RWPE1 (cell line): ENCODE measurements around the gene MAPK8IP3.

ENCODE experiments used
- CTCF ChIA-PET: fragments of 350-600 bp; sonication (Branson Sonifier 250); formaldehyde crosslinking; extraction: SDS; loops from one replicate; lab custom pipeline; 2021; lab: Yijun Ruan, JAX
- POLR2A ChIA-PET: fragments of 400-600 bp; formaldehyde crosslinking; extraction: SDS; loops from one replicate; lab custom pipeline; 2020; ENCODE audit warnings: antibody characterized with exemption; ENCODE audit not compliant: low non-redundant PET; lab: Yijun Ruan, JAX
- DNase-seq: peaks from one replicate; pipeline ENCODE4 v3.0.0; 2012; ENCODE audit warnings: low spot score
- H3K27ac ChIP-seq: fragments of 450-650 bp; 2 replicates; pipeline ENCODE4 v1.5.1; 2017
- TF ChIP-seq, protein P1 (sequence below): fragments of 450-650 bp; conservative IDR thresholded peaks from 2 replicates; pipeline ENCODE4 v1.5.1; 2017; ENCODE audit warnings: low read depth, mild to moderate bottlenecking

The MAPK8IP3 gene

DNA sequence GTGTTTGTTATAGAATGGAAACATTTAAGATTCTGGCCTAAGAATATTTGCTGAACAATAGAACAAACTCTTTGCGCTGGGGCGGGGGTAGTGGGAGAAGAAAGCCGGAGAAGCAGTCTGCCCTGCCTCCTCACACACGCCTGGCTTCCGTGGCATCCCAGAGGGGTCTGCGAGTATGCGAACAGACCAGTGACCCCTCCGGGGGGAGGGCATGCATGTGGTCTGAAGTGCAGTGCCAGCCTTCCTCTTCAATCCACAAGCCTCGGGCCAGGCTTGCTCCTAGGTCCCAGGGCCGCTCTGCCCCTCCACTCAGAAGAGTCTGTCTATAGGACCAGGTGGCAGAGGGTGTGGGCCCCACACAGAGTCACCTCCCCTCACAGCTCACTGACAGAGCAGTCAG is 101.6 kb downstream of the MAPK8IP3 start:
- ChIA-PET CTCF (interaction anchor here (0.7 kb wide), 1 partner anchor 100 kb away, joined by 3 read pairs; no protein-coding TSS in a partner anchor), POLR2A (no interaction called here)
- no peak for DNase-seq
- H3K27ac ChIP-seq: no peak overlapping the region
- TF ChIP-seq, protein P1, sequence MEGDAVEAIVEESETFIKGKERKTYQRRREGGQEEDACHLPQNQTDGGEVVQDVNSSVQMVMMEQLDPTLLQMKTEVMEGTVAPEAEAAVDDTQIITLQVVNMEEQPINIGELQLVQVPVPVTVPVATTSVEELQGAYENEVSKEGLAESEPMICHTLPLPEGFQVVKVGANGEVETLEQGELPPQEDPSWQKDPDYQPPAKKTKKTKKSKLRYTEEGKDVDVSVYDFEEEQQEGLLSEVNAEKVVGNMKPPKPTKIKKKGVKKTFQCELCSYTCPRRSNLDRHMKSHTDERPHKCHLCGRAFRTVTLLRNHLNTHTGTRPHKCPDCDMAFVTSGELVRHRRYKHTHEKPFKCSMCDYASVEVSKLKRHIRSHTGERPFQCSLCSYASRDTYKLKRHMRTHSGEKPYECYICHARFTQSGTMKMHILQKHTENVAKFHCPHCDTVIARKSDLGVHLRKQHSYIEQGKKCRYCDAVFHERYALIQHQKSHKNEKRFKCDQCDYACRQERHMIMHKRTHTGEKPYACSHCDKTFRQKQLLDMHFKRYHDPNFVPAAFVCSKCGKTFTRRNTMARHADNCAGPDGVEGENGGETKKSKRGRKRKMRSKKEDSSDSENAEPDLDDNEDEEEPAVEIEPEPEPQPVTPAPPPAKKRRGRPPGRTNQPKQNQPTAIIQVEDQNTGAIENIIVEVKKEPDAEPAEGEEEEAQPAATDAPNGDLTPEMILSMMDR: no peak

DNA sequence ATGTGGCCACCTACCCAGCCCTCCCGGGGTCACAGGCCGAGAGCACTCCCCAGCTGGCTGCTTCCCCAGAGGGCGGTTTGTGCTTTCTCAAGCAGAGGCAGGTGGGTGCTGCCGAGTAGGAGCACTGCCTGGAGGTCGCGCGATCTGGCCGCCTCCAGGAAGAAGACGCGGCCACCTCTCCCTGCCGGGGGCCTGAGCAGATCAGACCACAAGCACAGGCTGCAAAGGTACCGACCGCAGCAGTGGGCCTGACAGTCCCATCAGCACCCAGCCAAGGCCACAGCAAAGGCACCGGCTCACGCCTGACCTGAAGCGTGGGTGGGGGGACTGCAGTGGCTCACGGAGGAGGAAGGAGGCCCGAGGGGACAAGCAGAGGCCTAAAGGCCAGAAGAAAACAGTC is 102.7 kb downstream of the MAPK8IP3 start:
- no peak overlapping the region for H3K27ac ChIP-seq
- POLR2A ChIA-PET: no interaction called here
- CTCF ChIA-PET: interaction anchor here (0.6 kb wide), 1 partner anchor 1133 kb away, joined by 3 read pairs; no protein-coding TSS in a partner anchor
- TF ChIP-seq, protein P1: no peak
- no peak for DNase-seq

DNA sequence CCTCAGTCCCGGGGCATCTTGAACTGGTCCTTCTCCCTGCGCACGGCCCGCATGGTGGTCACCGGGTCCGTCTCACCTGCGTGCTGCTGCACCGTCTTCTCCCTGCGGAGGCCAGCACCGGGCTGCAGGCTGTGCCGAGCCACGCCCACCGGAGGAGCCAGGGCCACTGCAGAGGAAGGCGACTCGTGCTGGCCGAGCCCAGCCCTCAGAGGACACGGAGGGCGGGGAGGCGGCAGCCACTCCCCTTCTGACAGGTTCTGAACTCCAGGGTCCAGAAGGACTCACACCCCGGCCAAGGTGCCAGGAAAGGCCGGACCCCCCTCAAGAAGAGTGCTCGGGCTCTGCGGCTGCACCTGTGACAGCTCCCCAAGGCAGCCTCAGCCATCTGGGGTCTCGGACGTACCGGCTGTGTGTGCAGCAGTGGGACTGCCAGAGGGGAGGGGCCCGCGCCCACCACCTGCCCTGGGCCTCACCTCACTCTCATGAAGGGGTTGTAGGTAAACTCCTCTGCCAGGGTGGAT is 103.3 kb downstream of the MAPK8IP3 start:
- CTCF ChIA-PET: no interaction called here
- no peak for DNase-seq
- no peak overlapping the region for H3K27ac ChIP-seq
- TF ChIP-seq, protein P1: no peak
- POLR2A ChIA-PET: no interaction called here

DNA sequence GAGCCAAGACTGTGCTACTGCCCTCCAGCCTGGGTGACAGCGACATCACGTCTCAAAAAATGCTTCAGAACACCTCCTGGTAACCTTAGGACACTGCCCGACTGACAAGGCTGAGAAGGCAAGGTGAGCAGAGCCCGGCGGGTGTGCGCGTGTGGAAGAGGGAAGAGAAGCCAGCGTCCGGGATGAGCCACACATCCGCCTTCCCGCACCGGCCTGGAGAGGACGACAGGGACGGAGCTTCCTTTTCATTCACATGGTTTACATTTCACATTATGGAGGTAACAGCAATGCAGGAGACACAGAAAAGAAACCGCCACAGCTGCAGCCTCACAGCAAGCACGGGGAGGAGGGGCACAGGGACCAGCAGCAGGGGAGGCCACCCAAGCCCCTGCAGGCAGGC is 104.1 kb downstream of the MAPK8IP3 start:
- H3K27ac ChIP-seq: no peak overlapping the region

DNA sequence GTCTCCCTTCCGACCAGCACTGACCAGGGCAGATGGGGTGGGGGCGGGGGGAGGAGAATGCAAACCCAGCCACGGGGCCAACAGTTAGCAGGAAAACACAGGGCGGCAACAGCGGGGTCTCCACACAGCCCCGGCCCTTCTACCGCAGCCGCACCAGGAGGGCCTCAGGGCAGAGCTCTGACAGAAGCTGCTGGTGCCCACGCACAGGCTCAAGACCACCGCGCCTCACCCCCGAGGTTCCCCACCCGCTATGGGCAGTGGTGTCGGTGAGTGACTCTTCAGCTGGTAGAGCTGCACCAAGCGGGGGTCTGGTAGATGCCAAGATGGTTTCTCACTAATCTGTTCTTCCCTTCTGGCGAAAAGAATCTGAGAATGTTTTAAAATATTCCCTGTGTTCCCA is 104.5 kb downstream of the MAPK8IP3 start:
- POLR2A ChIA-PET: no interaction called here
- TF ChIP-seq, protein P1: no peak
- DNase-seq: no peak
- CTCF ChIA-PET: interaction anchor here (0.7 kb wide), 1 partner anchor 113 kb away, joined by 3 read pairs; no protein-coding TSS in a partner anchor
- no peak overlapping the region for H3K27ac ChIP-seq

More for the DNA sequence above, 104.1 kb downstream of the MAPK8IP3 start:
- no peak for DNase-seq
- ChIA-PET POLR2A (no interaction called here), CTCF (interaction anchor here (0.7 kb wide), 1 partner anchor 113 kb away, joined by 3 read pairs; no protein-coding TSS in a partner anchor)
- TF ChIP-seq, protein P1: no peak

DNA sequence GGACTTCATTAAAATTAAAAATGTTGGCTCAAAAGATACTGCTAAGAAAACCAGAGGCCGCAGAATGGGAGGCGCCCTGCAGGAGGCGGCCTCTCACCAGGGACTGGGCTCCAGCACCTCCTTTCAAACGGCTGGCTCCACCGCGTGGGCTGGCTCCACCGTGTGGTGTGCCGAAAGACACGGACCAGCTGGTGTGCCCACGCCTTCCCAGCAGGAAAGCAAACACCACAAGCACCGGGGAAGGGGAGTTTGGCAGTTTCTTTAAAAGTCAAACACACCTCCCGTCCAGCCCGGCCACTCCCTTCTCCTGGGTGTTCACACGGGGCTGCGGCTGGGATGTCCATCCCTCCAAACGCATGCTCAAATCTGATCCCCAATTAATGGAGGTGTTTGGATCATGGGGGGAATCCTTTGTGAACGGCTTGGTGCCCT is 106.8 kb downstream of the MAPK8IP3 start:
- DNase-seq: peak; percentile 29
- peak overlapping the region; percentile 50 for H3K27ac ChIP-seq
- ChIA-PET CTCF (interaction anchor here (0.6 kb wide), 3 partner anchors 61 to 449 kb away, joined by 3 to 4 read pairs (median 4); no protein-coding TSS in a partner anchor), POLR2A (no interaction called here)
- TF ChIP-seq, protein P1: peak; percentile 70
